K562 (cell line): ENCODE measurements around the gene ARSA.

Source experiments
- BRCA1 ChIP-seq, 2 experiments: fragments of 450-650 bp in 1 of 2; sonication (generic) in 1 of 2; formaldehyde crosslinking in 1 of 2; IDR thresholded peaks; 2 replicates each; pipeline versions ENCODE4 v1.5.0 to v1.6.1; 2017 to 2020; ENCODE audit warnings: mild to moderate bottlenecking in 1 of 2, missing genetic modification reagents in 1 of 2
- CTCF ChIP-seq, 3 experiments: IDR thresholded peaks in 2 of 3; conservative IDR thresholded peaks in 1 of 3; 2 replicates each; pipeline ENCODE4 v1.5.1; 2011 to 2012; ENCODE audit warnings: low read length in 3 of 3, mild to moderate bottlenecking in 3 of 3, control low read depth in 2 of 3, improper control_type of control experiment in 1 of 3, inconsistent platforms in 1 of 3, low read depth in 1 of 3, mixed read lengths in 1 of 3, moderate library complexity in 1 of 3; ENCODE audit not compliant: insufficient read depth in 2 of 3
- NR1H2 ChIP-seq: sonication (generic); formaldehyde crosslinking; IDR thresholded peaks from 2 replicates; pipeline ENCODE4 v1.4.0; 2020; ENCODE audit warnings: mild to moderate bottlenecking, missing genetic modification reagents
- RAD51 ChIP-seq: fragments of 450-650 bp; IDR thresholded peaks from 2 replicates; pipeline ENCODE4 v1.7.1; 2016; ENCODE audit warnings: low read depth, mild to moderate bottlenecking, borderline replicate concordance
- SMC3 ChIP-seq: conservative IDR thresholded peaks from 2 replicates; pipeline ENCODE4 v1.6.1; 2011; ENCODE audit warnings: low read depth, low read length, improper control_type of control experiment; ENCODE audit not compliant: insufficient read depth
- USF2 ChIP-seq: sonication (generic); formaldehyde crosslinking; IDR thresholded peaks from 2 replicates; pipeline ENCODE4 v1.5.0; 2020; ENCODE audit warnings: missing genetic modification reagents
- ZNF124 ChIP-seq: sonication (generic); formaldehyde crosslinking; IDR thresholded peaks from 2 replicates; pipeline ENCODE4 v1.8.1; 2022; ENCODE audit warnings: missing genetic modification reagents
- ZNF23 ChIP-seq: fragments of 250-450 bp; sonication (Bioruptor Pico); IDR thresholded peaks from 2 replicates; pipeline ENCODE4 v1.4.0; 2020; ENCODE audit warnings: mild to moderate bottlenecking
- ZNF41 ChIP-seq: fragments of 250-450 bp; sonication (Bioruptor Pico); conservative IDR thresholded peaks from 2 replicates; pipeline ENCODE4 v1.4.0; 2020; ENCODE audit warnings: mild to moderate bottlenecking
- ZNF512 ChIP-seq: IDR thresholded peaks from 2 replicates; pipeline ENCODE4 v1.6.1; 2016; ENCODE audit warnings: missing genetic modification characterization, missing compliant biosample characterization

DNA sequence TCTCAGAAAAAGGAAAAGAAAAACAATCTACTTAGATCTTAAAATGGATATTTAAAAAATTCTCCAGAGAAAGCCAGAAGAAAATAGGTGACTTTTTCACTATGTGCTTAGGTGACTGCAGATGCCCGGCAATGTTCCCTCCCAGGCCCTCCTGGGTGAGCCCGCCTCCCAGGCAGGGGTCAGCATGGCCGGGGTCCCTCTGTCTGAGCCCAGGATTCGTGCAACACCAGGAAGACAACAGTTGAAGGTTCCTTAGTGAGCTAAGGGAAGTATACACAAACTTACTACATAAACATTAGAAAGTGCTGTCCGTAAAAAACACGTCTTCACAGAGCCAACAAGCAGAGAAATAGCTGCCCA, 15.8 kb downstream of the ARSA start:
- no peak for TF ChIP-seq NR1H2 (CRISPR knock-in tag)
- TF ChIP-seq CTCF (IDR thresholded peaks at IDR 0.05 in 2 of 3, conservative IDR thresholded peaks at IDR 0.05 in 1 of 3; ENCODE audit: insufficient read depth in 2 of 3, low read depth in 1 of 3, low read length in 3 of 3), result no peak
- no peak for TF ChIP-seq RAD51
- no peak for TF ChIP-seq ZNF124
- TF ChIP-seq BRCA1 (IDR thresholded peaks at IDR 0.05), result no peak
- no peak for TF ChIP-seq BRCA1 (CRISPR knock-in tag; IDR thresholded peaks at IDR 0.05)
- no peak for TF ChIP-seq ZNF512 (tag)
- TF ChIP-seq ZNF23, result no peak
- TF ChIP-seq SMC3, result no peak
- no peak for TF ChIP-seq USF2
- no peak for TF ChIP-seq ZNF41 (CRISPR knock-in tag)
